Stimulated activated CD8-positive, alpha-beta memory T cell treated with anti-CD3 and anti-CD28 coated beads, Interleukin-15, amount 100 ng/mL, for 48 hours (primary cell): ENCODE data around the gene GABRR1.
"Not testable (repeated sequence)": the region's sequence is repeated elsewhere in the genome, so short reads cannot be mapped to it uniquely, and the experiment has no call there.

Experiments
- DNase-seq, 2 donors: peaks; one replicate each; pipeline ENCODE4 v3.0.0-alpha.2; 2020; ENCODE audit warnings: low read depth in 2 of 2

GABRR1 gene

GRCh38 chr6:89217299-89217910, at the start of gene GABRR1:
Gene GABRR1, minus strand, starts transcription at chr6:89217358. Its CDS starts 36 bp downstream, at chr6:89217322.
- no peak for DNase-seq

- DNase-seq: no peak
These were observed 47.1 kb upstream of the GABRR1 start for GRCh38 chr6:89264296-89264695.

GRCh38 chr6:89260832-89261231, 43.7 kb upstream of the GABRR1 start:
- no peak for DNase-seq

GRCh38 chr6:89260310-89260709, 43.2 kb upstream of the GABRR1 start:
- DNase-seq: no peak

- DNase-seq: no peak
These were observed 41.8 kb upstream of the GABRR1 start for GRCh38 chr6:89258912-89259311.

- no peak for DNase-seq
These were observed 40.6 kb upstream of the GABRR1 start for GRCh38 chr6:89257781-89258180.

- DNase-seq: no peak
These were observed 40.2 kb upstream of the GABRR1 start for GRCh38 chr6:89257346-89257745.

- no peak for DNase-seq
These were observed 38.3 kb upstream of the GABRR1 start for GRCh38 chr6:89255417-89255816.

GRCh38 chr6:89254569-89254968, 37.4 kb upstream of the GABRR1 start:
- no peak for DNase-seq

- DNase-seq: no peak
These were observed 35.7 kb upstream of the GABRR1 start for GRCh38 chr6:89252907-89253306.

- DNase-seq: no peak
These were observed 34.8 kb upstream of the GABRR1 start for GRCh38 chr6:89251976-89252375.

GRCh38 chr6:89251170-89251569, 34.0 kb upstream of the GABRR1 start:
- no peak for DNase-seq

GRCh38 chr6:89250239-89250638, 33.1 kb upstream of the GABRR1 start:
- DNase-seq: no peak

- no peak for DNase-seq
These were observed 27.3 kb upstream of the GABRR1 start for GRCh38 chr6:89244241-89244985.

GRCh38 chr6:89243331-89243629, 26.1 kb upstream of the GABRR1 start:
- no peak for DNase-seq

GRCh38 chr6:89242574-89243330, 25.6 kb upstream of the GABRR1 start:
- DNase-seq: no peak

- DNase-seq: no peak
These were observed 22.2 kb upstream of the GABRR1 start for GRCh38 chr6:89239338-89239737.

- no peak for DNase-seq
These were observed 20.0 kb upstream of the GABRR1 start for GRCh38 chr6:89237158-89237557.

- DNase-seq: not testable (repeated sequence)
These were observed 16.4 kb upstream of the GABRR1 start for GRCh38 chr6:89233605-89234004.

GRCh38 chr6:89222712-89223039, 5.5 kb upstream of the GABRR1 start:
- no peak for DNase-seq

- no peak for DNase-seq
These were observed 5.0 kb upstream of the GABRR1 start for GRCh38 chr6:89221971-89222711.

- no peak for DNase-seq
These were observed 4.0 kb upstream of the GABRR1 start for GRCh38 chr6:89221129-89221528.
